HuH-7.5 (cell line): Measurements from ENCODE around the gene GPR153.
"Not testable (repeated sequence)": the region's sequence is repeated elsewhere in the genome, so short reads cannot be mapped to it uniquely, and the experiment has no call there.

ENCODE experiments used
- DNase-seq: peaks from one replicate; pipeline ENCODE4 v3.0.0; 2011; ENCODE audit warnings: low spot score

The GPR153 gene

GRCh38 chr1:6260961-6261614 is at the start of gene GPR153:
GPR153 (minus strand) TSS chr1:6261098; CDS start chr1:6254905, 6,193 bp downstream.
- peak; percentile 72 for DNase-seq

DNA sequence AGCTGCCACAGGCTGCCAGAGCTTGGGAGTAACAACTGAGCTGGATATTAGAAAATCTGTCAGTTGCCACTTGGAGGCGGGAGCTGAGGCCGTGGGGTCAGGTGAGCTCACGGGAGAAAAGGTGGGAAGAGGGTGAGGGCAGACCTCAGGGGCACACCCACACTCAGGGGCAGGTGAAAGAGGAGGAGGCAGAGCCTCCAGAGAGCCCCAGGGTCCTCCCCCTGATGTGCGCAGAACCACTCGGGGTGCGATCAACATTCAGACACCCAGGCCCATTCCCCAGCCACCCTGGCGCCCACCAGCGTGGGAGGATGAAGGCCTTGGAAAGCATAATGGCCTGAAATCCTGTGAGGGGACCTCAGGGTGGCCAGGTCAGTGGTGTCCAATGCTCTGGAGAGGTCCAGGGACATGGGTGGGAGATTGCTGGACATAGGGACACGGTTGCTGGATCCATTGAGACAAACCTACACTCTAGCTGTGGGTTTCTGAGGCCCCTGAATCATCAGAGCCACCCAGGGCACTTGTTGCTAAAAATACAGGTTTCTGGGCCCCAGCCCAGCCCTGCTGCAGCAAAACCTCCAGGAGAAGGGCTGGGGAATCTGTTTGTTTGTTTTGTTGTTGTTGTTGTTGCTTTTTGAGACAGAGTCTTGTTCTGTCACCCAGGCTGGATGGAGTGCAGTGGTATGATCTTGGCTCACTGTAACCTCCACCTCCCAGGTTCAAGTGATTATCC is 49.4 kb upstream of the GPR153 start:
- DNase-seq: no peak

GRCh38 chr1:6309564-6309963 is 48.7 kb upstream of the GPR153 start:
- no peak for DNase-seq

DNA sequence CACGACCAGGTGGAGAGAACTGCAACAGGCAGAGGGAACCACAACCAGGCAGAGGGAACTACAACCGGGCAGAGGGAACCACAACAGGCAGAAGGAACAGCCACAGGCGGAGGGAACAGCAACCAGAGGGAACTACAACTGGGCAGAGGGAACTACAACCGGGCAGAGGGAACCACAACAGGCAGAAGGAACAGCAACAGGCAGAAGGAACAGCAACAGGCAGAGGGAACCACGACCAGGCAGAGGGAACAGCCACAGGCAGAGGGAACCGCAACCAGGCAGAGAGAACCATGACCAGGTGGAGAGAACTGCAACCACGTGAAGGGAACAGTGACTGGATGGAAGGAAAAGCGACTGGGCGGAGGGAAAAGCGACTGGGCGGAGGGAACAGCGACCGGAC is 47.6 kb upstream of the GPR153 start:
- no peak for DNase-seq

DNA sequence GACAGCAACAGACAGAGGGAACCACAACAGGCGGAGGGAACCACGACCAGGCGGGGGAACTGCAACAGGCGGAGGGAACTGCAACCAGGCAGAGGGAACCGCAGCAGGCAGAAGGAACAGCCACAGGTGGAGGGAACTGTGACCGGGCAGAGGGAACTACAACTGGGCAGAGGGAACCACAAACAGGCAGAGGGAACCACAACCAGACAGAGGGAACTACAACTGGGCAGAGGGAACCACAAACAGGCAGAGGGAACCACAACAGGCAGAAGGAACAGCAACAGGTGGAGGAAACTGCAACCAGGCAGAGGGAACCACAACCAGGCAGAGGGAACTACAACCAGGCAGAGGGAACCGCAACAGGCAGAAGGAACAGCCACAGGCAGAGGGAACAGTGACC is 46.8 kb upstream of the GPR153 start:
- not testable (repeated sequence) for DNase-seq

DNA sequence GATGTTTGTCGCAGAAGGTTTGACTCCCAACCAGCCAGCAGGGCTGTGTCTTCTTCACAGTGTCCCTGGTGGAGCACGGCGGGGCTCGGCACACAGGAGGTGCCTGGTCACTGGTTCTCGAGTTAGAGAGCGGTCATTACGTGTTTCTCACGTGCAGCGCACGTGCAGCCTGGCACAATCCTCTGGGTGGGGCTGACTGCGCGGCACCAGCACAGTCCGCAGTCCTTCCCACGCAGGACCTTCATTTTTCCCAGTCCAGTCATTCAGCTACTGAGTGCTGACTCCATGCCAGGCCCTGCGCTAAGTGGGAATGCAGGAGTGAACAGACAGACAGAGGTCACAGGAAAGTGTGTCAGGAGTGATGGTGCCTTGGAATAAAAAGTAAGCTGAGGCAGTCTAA is 46.2 kb upstream of the GPR153 start:
- no peak for DNase-seq

GRCh38 chr1:6303397-6304012 is 42.6 kb upstream of the GPR153 start:
- DNase-seq: no peak

DNA sequence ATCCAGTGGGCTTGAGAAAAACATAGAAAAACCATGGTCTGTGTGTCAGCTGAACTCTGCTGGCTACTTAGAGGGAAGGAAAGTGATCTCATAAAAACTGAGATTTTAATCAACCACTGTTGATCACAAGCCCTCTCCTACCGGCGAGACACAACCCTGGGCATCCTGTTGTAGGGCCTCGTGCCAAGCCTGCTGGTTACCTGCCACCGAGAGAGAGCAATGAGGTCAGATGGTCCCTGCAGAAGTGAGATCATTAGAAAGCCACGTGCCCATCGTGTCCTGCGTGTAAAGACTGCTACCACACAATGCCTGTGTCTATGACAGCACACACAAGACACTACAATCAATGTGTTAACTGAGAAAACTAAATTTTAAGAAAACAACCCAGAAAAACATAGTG is 41.7 kb upstream of the GPR153 start:
- no peak for DNase-seq

DNA sequence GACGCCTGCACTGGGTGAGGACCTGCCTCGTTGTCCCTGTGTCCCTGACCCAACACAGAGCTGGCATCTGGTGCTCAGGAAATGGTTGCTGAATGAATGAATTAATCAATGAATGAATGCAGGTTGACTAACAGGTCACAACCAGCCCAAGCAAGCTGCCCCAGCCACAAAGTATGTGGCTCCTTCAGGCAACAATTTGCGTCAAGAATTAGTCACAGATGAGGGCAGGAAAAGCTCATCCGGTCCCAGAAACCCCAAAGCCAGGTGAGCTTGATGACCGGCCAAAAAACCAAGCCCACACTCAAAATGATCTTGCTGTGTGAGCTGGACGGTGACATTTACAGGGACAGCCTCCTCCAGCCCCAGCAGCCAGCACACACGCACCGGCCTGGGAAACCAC is 40.6 kb upstream of the GPR153 start:
- no peak for DNase-seq

GRCh38 chr1:6300342-6301048 is 39.6 kb upstream of the GPR153 start:
- DNase-seq: no peak

GRCh38 chr1:6299557-6300165 is 38.8 kb upstream of the GPR153 start:
- DNase-seq: no peak

DNA sequence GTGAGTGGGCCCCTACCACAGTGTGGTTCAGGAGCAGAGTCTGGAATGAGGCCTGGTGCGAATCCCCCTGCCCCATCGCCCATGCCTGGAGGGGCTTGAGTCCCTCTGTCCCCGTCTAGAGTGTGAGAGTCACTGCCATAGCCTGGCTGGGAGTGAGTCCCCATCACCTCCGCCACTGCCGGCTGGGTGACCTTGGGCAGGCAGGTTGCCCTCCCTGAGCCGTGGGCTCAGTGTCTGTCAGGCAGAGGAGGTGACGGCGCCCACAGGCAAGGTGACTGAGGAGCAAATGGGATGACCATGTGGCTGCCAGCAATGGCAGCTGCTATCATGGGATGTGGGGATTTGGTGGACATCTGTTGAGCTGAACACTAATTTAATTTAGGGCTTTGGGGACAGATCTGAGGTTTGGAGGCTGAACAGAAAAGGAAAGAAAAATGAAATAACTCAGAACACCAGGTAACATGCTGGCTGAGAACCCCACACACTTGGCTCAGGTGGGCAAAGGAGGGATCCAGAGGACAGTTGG is 38.1 kb upstream of the GPR153 start:
- no peak for DNase-seq

DNA sequence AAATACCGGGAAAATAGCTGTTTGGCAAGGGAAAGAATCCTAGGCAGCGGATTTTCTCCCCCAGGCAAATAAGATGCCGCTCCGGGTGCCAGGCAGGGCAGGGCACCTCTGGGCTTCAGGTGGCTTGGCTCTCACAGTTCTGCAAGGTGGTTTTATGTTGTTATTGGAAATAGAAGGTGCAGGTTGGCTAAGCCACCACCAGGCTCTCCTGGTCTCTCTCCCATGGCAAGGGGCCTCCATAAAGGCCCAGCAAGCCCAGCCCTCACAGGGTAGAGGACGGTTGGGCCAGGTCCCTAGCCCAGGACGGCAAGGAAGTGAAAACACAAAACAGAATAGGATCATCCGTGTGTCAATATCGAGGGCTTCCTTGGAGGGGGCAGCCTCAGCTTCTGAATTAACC is 37.6 kb upstream of the GPR153 start:
- DNase-seq: no peak

GRCh38 chr1:6295910-6296309 is 35.0 kb upstream of the GPR153 start:
- no peak for DNase-seq

GRCh38 chr1:6294890-6295556 is 34.1 kb upstream of the GPR153 start:
- DNase-seq: peak; percentile 62

- DNase-seq: no peak
These were observed 33.4 kb upstream of the GPR153 start for GRCh38 chr1:6294080-6294889.

DNA sequence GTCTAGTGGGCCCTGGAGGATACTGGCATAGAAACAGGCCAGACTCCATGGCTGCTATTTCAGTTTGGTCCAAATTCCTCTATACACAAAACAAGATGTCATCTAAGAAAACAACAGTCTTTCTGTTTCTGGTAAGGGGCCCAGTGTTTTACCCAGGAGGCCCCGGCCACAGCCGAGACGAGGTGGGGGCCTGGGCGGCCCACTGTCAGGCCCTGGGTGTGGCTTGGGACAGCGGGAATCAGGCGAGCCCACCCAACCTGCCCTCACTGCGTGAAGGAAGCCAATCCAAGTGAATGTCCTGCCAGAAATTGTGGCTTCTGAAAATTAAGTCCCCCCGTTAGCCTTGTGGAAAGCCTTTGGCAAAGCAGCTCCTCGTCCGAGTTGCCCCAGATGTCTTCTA is 31.2 kb upstream of the GPR153 start:
- no peak for DNase-seq

GRCh38 chr1:6288665-6289064 is 27.8 kb upstream of the GPR153 start:
- DNase-seq: no peak

- DNase-seq: no peak
These were observed 27.1 kb upstream of the GPR153 start for GRCh38 chr1:6288026-6288425.

DNA sequence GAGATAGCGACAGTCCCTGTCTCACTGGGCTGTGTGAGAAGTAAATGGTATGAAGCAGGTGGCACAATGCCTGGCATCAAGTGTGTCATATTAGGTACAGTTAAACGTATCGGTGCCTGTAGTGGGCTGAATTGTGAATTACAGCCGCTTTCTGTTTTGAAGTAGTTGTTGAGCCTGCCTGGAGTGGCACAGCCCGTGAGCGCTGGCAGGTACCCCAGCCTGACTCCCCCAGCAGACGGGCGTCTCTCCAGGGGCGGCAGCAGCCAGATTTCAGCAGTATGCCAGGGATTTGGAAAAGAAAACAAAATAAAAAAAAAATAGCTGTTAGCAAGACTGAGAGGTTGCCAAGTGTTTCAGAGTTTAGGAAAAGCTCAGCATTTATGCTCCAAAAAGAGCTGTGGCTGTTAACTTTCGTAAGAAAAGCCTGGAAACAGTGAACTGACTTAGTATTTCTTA is 26.6 kb upstream of the GPR153 start:
- no peak for DNase-seq

DNA sequence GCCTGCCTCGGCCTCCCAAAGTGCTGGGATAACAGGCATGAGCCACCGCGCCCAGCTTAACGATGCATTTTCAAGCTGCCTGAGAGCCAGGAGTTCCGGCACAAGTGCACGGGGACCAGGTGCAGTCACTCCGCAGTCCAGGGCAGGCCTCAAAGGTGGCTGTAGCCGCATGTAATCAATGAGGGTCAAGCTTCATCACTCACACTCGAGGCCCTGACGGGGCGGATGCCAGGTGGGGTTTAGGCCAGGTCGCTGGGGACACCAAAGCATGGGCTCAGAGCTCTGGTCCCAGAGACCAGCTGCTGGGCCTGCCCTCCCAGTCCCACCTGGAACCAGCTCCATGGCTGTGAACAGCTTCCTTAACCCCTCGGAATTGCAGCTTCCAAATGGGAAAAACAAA is 26.1 kb upstream of the GPR153 start:
- DNase-seq: no peak
